ENCODE results near the gene PARD3.

The PARD3 gene

GRCh38 chr10:34137201-34137600, 677.9 kb downstream of the PARD3 start:
- H3K27ac ChIP-seq (ENCODE audit: low read length): no peak overlapping the region
- no peak overlapping the region for H2AFZ ChIP-seq (ENCODE audit: low read depth, low read length)
- TF ChIP-seq CTCF (IDR thresholded peaks at IDR 0.05; ENCODE audit: borderline replicate concordance, extremely low read depth, low read length, poor library complexity, severe bottlenecking) (no peak), EZH2 (IDR thresholded peaks at IDR 0.05; ENCODE audit: borderline replicate concordance, low read depth, low read length, severe bottlenecking) (no peak)
- H3K4me3 ChIP-seq (ENCODE audit: low read depth in 1 of 2, low read length in 2 of 2): no peak overlapping the region
- no peak overlapping the region for H3K9ac ChIP-seq (ENCODE audit: low read depth, low read length)
- no peaks in the 10 kb centered on the region for H3K9me3 ChIP-seq (ENCODE audit: insufficient read depth, low read length, severe bottlenecking)
- H3K4me2 ChIP-seq (ENCODE audit: insufficient read depth, low read length): no peak overlapping the region
- H3K4me1 ChIP-seq (ENCODE audit: insufficient read depth, low read length): no peaks in the 10 kb centered on the region
- DNase-seq: no peak
- no peaks in the 10 kb centered on the region for H3K79me2 ChIP-seq (ENCODE audit: insufficient read depth, low read length)
- no peaks in the 10 kb centered on the region for H3K36me3 ChIP-seq (ENCODE audit: insufficient read depth, low read length)
- no peak for ATAC-seq (ENCODE audit: insufficient read depth, low read depth)
- no peaks in the 10 kb centered on the region for H3K27me3 ChIP-seq (ENCODE audit: insufficient read depth, low read length, poor library complexity)
- no peaks in the 10 kb centered on the region for H4K20me1 ChIP-seq (ENCODE audit: insufficient read depth, low read length)

GRCh38 chr10:34135515-34135914, 679.6 kb downstream of the PARD3 start:
- Histone ChIP-seq H3K9ac (ENCODE audit: low read depth, low read length) (no peak overlapping the region), H3K4me3 (ENCODE audit: low read depth in 1 of 2, low read length in 2 of 2) (no peak overlapping the region), H3K27ac (ENCODE audit: low read length) (no peak overlapping the region), H3K4me2 (ENCODE audit: insufficient read depth, low read length) (no peak overlapping the region), H3K9me3 (ENCODE audit: insufficient read depth, low read length, severe bottlenecking) (no peaks in the 10 kb centered on the region), H3K79me2 (ENCODE audit: insufficient read depth, low read length) (no peaks in the 10 kb centered on the region), H3K36me3 (ENCODE audit: insufficient read depth, low read length) (peaks cover 7% of the 10 kb centered on the region; the same call in 1 of the 2 replicates), H4K20me1 (ENCODE audit: insufficient read depth, low read length) (no peaks in the 10 kb centered on the region), H2AFZ (ENCODE audit: low read depth, low read length) (no peak overlapping the region), H3K27me3 (ENCODE audit: insufficient read depth, low read length, poor library complexity) (no peaks in the 10 kb centered on the region), H3K4me1 (ENCODE audit: insufficient read depth, low read length) (no peaks in the 10 kb centered on the region)
- ATAC-seq (ENCODE audit: insufficient read depth, low read depth) (0 out of 3 replicates have a peak, but pooled peaks have one; percentile 31), DNase-seq (no peak)
- no peak for TF ChIP-seq EZH2 (IDR thresholded peaks at IDR 0.05; ENCODE audit: borderline replicate concordance, low read depth, low read length, severe bottlenecking)
- no peak for TF ChIP-seq CTCF (IDR thresholded peaks at IDR 0.05; ENCODE audit: borderline replicate concordance, extremely low read depth, low read length, poor library complexity, severe bottlenecking)

- no peak overlapping the region for H2AFZ ChIP-seq (ENCODE audit: low read depth, low read length)
- no peaks in the 10 kb centered on the region for H3K27me3 ChIP-seq (ENCODE audit: insufficient read depth, low read length, poor library complexity)
- no peak for TF ChIP-seq EZH2 (IDR thresholded peaks at IDR 0.05; ENCODE audit: borderline replicate concordance, low read depth, low read length, severe bottlenecking)
- no peaks in the 10 kb centered on the region for H4K20me1 ChIP-seq (ENCODE audit: insufficient read depth, low read length)
- no peak for DNase-seq
- H3K27ac ChIP-seq (ENCODE audit: low read length): no peak overlapping the region
- peaks cover 15% of the 10 kb centered on the region; the same call in 1 of the 2 replicates for H3K36me3 ChIP-seq (ENCODE audit: insufficient read depth, low read length)
- no peaks in the 10 kb centered on the region for H3K9me3 ChIP-seq (ENCODE audit: insufficient read depth, low read length, severe bottlenecking)
- no peaks in the 10 kb centered on the region for H3K4me1 ChIP-seq (ENCODE audit: insufficient read depth, low read length)
- no peak for ATAC-seq (ENCODE audit: insufficient read depth, low read depth)
- no peak overlapping the region for H3K9ac ChIP-seq (ENCODE audit: low read depth, low read length)
- no peak overlapping the region for H3K4me3 ChIP-seq (ENCODE audit: low read depth in 1 of 2, low read length in 2 of 2)
- no peaks in the 10 kb centered on the region for H3K79me2 ChIP-seq (ENCODE audit: insufficient read depth, low read length)
- H3K4me2 ChIP-seq (ENCODE audit: insufficient read depth, low read length): no peak overlapping the region
Measured at GRCh38 chr10:34134602-34135001, 680.5 kb downstream of the PARD3 start.

- Histone ChIP-seq H3K79me2 (ENCODE audit: insufficient read depth, low read length) (no peaks in the 10 kb centered on the region), H3K4me1 (ENCODE audit: insufficient read depth, low read length) (no peaks in the 10 kb centered on the region), H3K9ac (ENCODE audit: low read depth, low read length) (no peak overlapping the region), H3K4me3 (ENCODE audit: low read depth in 1 of 2, low read length in 2 of 2) (no peak overlapping the region), H3K4me2 (ENCODE audit: insufficient read depth, low read length) (no peak overlapping the region), H3K27ac (ENCODE audit: low read length) (no peak overlapping the region), H3K9me3 (ENCODE audit: insufficient read depth, low read length, severe bottlenecking) (no peaks in the 10 kb centered on the region), H2AFZ (ENCODE audit: low read depth, low read length) (no peak overlapping the region), H4K20me1 (ENCODE audit: insufficient read depth, low read length) (no peaks in the 10 kb centered on the region), H3K36me3 (ENCODE audit: insufficient read depth, low read length) (peaks cover 15% of the 10 kb centered on the region; the same call in 1 of the 2 replicates), H3K27me3 (ENCODE audit: insufficient read depth, low read length, poor library complexity) (no peaks in the 10 kb centered on the region)
- ATAC-seq (ENCODE audit: insufficient read depth, low read depth) (no peak), DNase-seq (no peak)
- no peak for TF ChIP-seq EZH2 (IDR thresholded peaks at IDR 0.05; ENCODE audit: borderline replicate concordance, low read depth, low read length, severe bottlenecking)
- TF ChIP-seq CTCF (IDR thresholded peaks at IDR 0.05; ENCODE audit: borderline replicate concordance, extremely low read depth, low read length, poor library complexity, severe bottlenecking): no peak
Measured at GRCh38 chr10:34133406-34133805, 681.7 kb downstream of the PARD3 start.
